Natural killer cell (primary cell): Measurements from ENCODE around the gene NRAP. TPM values are rescaled to one million over a fixed set of nuclear protein-coding genes. Genes with fewer than 3 reads are reported as not detected.
A peak's percentile ranks its signal among the peaks of the same experiment; 100 is the strongest.

Source experiments
- ATAC-seq, 3 donors: fragments of 150-1000 bp in 2 of 3; fragments of 200-7000 bp in 1 of 3; cut with Tn5 transposase; 1 replicate in 1 of 3; 2 replicates in 2 of 3; pipeline ENCODE4 v1.10.0; 2021; ENCODE audit warnings: mild to moderate bottlenecking in 2 of 3, moderate library complexity in 2 of 3
- DNase-seq, 2 donors: peaks; one replicate each; pipeline versions ENCODE4 v3.0.0 to v3.0.0-alpha.2; 2013 to 2021; ENCODE audit warnings: mixed read lengths in 1 of 2
- H3K27ac ChIP-seq: one replicate; pipeline ENCODE4 v1.5.1; 2013; ENCODE audit warnings: mild to moderate bottlenecking, low read length
- H3K27me3 ChIP-seq: one replicate; pipeline ENCODE4 v1.6.1; 2013; ENCODE audit warnings: low read length; ENCODE audit not compliant: control insufficient read depth, insufficient read depth
- H3K36me3 ChIP-seq: one replicate; pipeline ENCODE4 v1.6.1; 2013; ENCODE audit warnings: low read length; ENCODE audit not compliant: control insufficient read depth, insufficient read depth
- H3K4me1 ChIP-seq: one replicate; pipeline ENCODE4 v1.6.1; 2013; ENCODE audit warnings: low read length; ENCODE audit not compliant: control insufficient read depth, insufficient read depth
- H3K4me3 ChIP-seq: one replicate; pipeline ENCODE4 v1.5.1; 2013; ENCODE audit warnings: low read length
- H3K9me3 ChIP-seq: one replicate; pipeline ENCODE4 v1.6.1; 2013; ENCODE audit warnings: low read length; ENCODE audit not compliant: control insufficient read depth, insufficient read depth
- H3K27ac Mint-ChIP-seq, 2 donors: one replicate each; pipeline ENCODE4 v1.8.0; 2022; ENCODE audit warnings: mild to moderate bottlenecking in 2 of 2, mixed read lengths in 2 of 2, moderate library complexity in 1 of 2
- H3K27me3 Mint-ChIP-seq, 2 donors: one replicate each; pipeline ENCODE4 v1.8.0; 2022; ENCODE audit warnings: low read depth in 2 of 2, mixed read lengths in 2 of 2
- H3K36me3 Mint-ChIP-seq: one replicate; pipeline ENCODE4 v1.8.0; 2022; ENCODE audit warnings: mixed read lengths
- H3K4me1 Mint-ChIP-seq, 2 donors: one replicate each; pipeline ENCODE4 v1.8.0; 2022; ENCODE audit warnings: mixed read lengths in 2 of 2
- H3K4me3 Mint-ChIP-seq: one replicate; pipeline ENCODE4 v1.8.0; 2022; ENCODE audit warnings: mild to moderate bottlenecking, moderate library complexity, mixed read lengths
- H3K9me3 Mint-ChIP-seq, 2 donors: one replicate each; pipeline ENCODE4 v1.8.0; 2022; ENCODE audit warnings: mixed read lengths in 2 of 2
- WGBS: methylation state at CpG from one replicate; pipeline ENCODE4 v1.1.7; 2013; ENCODE audit warnings: missing lambda C conversion rate; ENCODE audit not compliant: insufficient coverage; 5-methylcytosine and 5-hydroxymethylcytosine counted together
- intact Hi-C: fragments of 100-400 bp; cut with micrococcal nuclease; formaldehyde crosslinking; loops from one replicate; pipeline ENCODE4 v1.14.2; 2022
- total RNA-seq, 4 donors: library from RNA; stranded (reverse); fragments of 120-200 nt in 1 of 4; gene quantifications; one replicate each; pipeline versions ENCODE4 v1.2.3 to v1.2.4, GENCODE V29; 2013 to 2022
- TF ChIP-seq, protein P1 (sequence below): fragments of 200-600 bp; IDR thresholded peaks from one replicate; pipeline ENCODE4 v1.8.0; 2022; ENCODE audit warnings: antibody characterized with exemption

Gene NRAP
- total RNA-seq, 3 donors from 2014 or later (not counting 1 experiment from before 2014, with no cell fraction given) = not detected

DNA sequence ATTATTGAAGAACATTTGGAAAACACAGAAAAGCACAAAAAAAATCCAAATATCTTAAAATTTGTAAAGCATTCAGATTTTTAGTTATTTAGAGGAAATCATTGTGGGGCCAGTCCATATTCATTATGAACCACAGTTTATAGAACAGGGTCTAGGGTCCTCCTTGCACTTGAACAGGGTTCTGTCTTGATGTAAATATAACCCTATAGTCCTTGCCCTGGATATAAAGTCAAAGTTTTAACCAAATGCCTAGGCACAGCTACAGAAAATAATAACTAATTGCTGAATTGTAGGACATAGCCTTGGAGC, 41.5 kb upstream of the NRAP start:
- Histone ChIP-seq H3K9me3 (no peaks in the 10 kb centered on the region), H3K4me3 (no peak overlapping the region), H3K27me3 (no peaks in the 10 kb centered on the region), H3K27ac (no peak overlapping the region), H3K36me3 (peaks cover 5% of the 10 kb centered on the region), H3K4me1 (no peaks in the 10 kb centered on the region)
- no peaks in the 10 kb centered on the region for H3K9me3 Mint-ChIP-seq
- H3K4me3 Mint-ChIP-seq = no peak overlapping the region
- ATAC-seq = no peak
- no peaks in the 10 kb centered on the region for H3K27me3 Mint-ChIP-seq
- no peaks in the 10 kb centered on the region for H3K36me3 Mint-ChIP-seq
- no peak overlapping the region for H3K27ac Mint-ChIP-seq
- TF ChIP-seq, protein P1, sequence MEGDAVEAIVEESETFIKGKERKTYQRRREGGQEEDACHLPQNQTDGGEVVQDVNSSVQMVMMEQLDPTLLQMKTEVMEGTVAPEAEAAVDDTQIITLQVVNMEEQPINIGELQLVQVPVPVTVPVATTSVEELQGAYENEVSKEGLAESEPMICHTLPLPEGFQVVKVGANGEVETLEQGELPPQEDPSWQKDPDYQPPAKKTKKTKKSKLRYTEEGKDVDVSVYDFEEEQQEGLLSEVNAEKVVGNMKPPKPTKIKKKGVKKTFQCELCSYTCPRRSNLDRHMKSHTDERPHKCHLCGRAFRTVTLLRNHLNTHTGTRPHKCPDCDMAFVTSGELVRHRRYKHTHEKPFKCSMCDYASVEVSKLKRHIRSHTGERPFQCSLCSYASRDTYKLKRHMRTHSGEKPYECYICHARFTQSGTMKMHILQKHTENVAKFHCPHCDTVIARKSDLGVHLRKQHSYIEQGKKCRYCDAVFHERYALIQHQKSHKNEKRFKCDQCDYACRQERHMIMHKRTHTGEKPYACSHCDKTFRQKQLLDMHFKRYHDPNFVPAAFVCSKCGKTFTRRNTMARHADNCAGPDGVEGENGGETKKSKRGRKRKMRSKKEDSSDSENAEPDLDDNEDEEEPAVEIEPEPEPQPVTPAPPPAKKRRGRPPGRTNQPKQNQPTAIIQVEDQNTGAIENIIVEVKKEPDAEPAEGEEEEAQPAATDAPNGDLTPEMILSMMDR = peak; percentile 3
- DNase-seq = no peak
- peaks cover 32 to 45% of the 10 kb centered on the region in 2 donors for H3K4me1 Mint-ChIP-seq
- intact Hi-C loops = no loop called here

DNA sequence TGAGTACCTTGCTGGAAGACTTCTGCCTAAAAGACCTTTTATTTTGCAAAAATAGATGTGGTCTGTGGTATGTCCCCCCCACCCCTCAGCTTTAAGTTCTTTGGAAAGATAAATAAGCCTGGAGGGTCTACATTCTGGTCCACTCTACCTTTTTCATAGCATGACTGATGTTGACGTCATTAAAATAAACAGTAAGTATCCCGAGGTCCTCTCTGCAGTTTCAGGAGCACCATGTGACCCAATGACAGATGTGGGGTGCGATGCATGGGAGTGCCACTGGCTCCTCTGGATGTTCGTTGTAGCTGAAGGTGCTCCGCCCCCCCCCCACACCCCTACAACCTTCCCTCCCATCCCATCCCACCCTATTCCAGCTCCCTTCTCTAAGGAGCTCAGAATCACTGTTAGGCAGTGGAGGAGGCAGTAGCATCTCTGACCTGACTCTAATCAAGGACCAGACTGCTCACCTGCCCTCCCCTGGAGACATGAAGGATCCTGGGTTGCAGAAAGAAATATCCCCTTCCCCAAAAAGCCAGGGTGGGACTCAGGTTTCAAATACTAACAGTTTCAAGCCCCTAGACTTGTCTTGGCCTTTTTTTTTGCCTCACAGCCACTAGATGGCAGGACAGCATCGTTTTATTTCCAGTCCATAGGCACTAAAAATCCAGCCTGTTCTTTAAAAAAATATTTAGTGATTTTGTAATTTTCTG, 40.9 kb upstream of the NRAP start:
- Mint-ChIP-seq H3K36me3 (no peaks in the 10 kb centered on the region), H3K27me3 (no peaks in the 10 kb centered on the region), H3K4me1 (peaks cover 27 to 40% of the 10 kb centered on the region in 2 donors), H3K27ac (no peak overlapping the region), H3K4me3 (no peak overlapping the region), H3K9me3 (no peaks in the 10 kb centered on the region)
- Histone ChIP-seq H3K27me3 (no peaks in the 10 kb centered on the region), H3K27ac (no peak overlapping the region), H3K4me3 (no peak overlapping the region), H3K4me1 (no peaks in the 10 kb centered on the region), H3K9me3 (no peaks in the 10 kb centered on the region), H3K36me3 (peaks cover 5% of the 10 kb centered on the region)
- DNase-seq (peak in 1 of 2 donors; percentile 58), ATAC-seq (no peak)
- TF ChIP-seq, protein P1 = peak; percentile 33
- intact Hi-C loops = no loop called here
- WGBS = 75% methylated on average over 5 of the region's 6 CpGs

DNA sequence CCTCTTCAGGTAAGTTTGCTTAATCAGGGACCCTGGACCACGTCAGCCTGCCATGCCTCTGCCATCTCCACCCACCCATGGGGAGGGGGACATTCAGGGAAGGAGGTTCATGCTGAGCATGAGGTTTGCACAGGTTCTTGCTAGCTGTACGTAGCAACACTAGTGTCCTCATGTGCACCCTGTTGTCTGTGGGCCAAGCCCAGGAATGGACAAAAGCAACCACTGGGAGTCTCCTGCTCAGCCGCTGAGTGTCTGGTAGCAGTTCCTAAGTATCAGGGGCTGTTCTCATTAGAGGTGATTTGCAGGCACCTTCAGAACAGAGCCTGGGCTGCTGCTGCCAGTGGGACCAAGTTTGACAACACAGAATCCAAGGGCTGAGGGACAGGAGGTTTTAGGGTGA, 33.8 kb upstream of the NRAP start:
- Histone ChIP-seq H3K36me3 (peaks cover 27% of the 10 kb centered on the region), H3K9me3 (peaks cover 7% of the 10 kb centered on the region), H3K4me1 (no peaks in the 10 kb centered on the region), H3K27ac (no peak overlapping the region), H3K27me3 (no peaks in the 10 kb centered on the region), H3K4me3 (no peak overlapping the region)
- H3K27ac Mint-ChIP-seq = no peak overlapping the region
- WGBS = 84% methylated on average over 2 of the region's 3 CpGs
- TF ChIP-seq, protein P1 = no peak
- peaks cover 6 to 12% of the 10 kb centered on the region in 2 donors for H3K4me1 Mint-ChIP-seq
- ATAC-seq = no peak
- peaks cover 7 to 8% of the 10 kb centered on the region in 2 donors for H3K9me3 Mint-ChIP-seq
- DNase-seq = no peak
- H3K27me3 Mint-ChIP-seq = no peaks in the 10 kb centered on the region
- no peak overlapping the region for H3K4me3 Mint-ChIP-seq
- H3K36me3 Mint-ChIP-seq = peaks cover 25% of the 10 kb centered on the region
- intact Hi-C loops = no loop called here

DNA sequence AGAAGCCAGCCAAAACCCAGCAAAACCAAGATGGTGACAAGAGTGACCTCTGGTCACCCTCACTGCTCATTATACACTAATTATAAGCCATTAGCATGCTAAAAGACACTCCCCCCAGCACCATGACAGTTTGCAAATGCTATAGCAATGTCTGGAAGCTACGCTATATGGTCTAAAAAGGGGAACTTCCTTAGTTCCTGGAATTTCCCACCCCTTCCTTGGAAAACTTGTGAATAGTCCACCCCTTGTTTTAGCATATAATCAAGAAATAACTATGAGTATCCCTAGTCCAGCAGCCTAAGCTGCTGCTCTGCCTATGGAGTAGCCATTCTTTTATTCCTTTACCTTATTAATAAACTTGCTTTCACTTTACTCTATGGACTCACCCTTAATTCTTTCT, 31.9 kb upstream of the NRAP start:
- Histone ChIP-seq H3K4me3 (no peak overlapping the region), H3K36me3 (peaks cover 33% of the 10 kb centered on the region), H3K4me1 (no peaks in the 10 kb centered on the region), H3K27ac (no peak overlapping the region), H3K27me3 (no peaks in the 10 kb centered on the region), H3K9me3 (peaks cover 15% of the 10 kb centered on the region)
- Mint-ChIP-seq H3K27me3 (no peaks in the 10 kb centered on the region), H3K27ac (peak overlapping the region in 1 of 2 donors; percentile 44), H3K9me3 (peaks cover 7 to 8% of the 10 kb centered on the region in 2 donors), H3K4me3 (no peak overlapping the region), H3K4me1 (peaks cover 5 to 6% of the 10 kb centered on the region in 2 donors), H3K36me3 (peaks cover 25% of the 10 kb centered on the region)
- TF ChIP-seq, protein P1 = no peak
- DNase-seq (no peak), ATAC-seq (no peak)
- whole genome bisulfite sequencing = 100% methylated on average over 1 of the region's 1 CpG
- intact Hi-C loops = no loop called here
